Stimulated activated CD8-positive, alpha-beta memory T cell treated with anti-CD3 and anti-CD28 coated beads, Interleukin-12 subunit alpha, Interleukin-12 subunit beta, amount 100 ng/mL, for 4 hours (primary cell): Measurements from ENCODE around the gene SUPT3H.
"Not testable (repeated sequence)": the region's sequence is repeated elsewhere in the genome, so short reads cannot be mapped to it uniquely, and the experiment has no call there.

Source experiments
- DNase-seq: peaks from one replicate; pipeline ENCODE4 v3.0.0-alpha.2; 2020; ENCODE audit warnings: low read depth

The SUPT3H gene

GRCh38 chr6:45115696-45116095 lies 262.0 kb downstream of the SUPT3H start:
- DNase-seq: no peak

- no peak for DNase-seq
Observed at GRCh38 chr6:45112711-45113110, 265.0 kb downstream of the SUPT3H start.

GRCh38 chr6:45109551-45109950 lies 268.2 kb downstream of the SUPT3H start:
- no peak for DNase-seq

- DNase-seq: no peak
Observed at GRCh38 chr6:45105170-45105820, 272.4 kb downstream of the SUPT3H start.

- no peak for DNase-seq
Observed at GRCh38 chr6:45104429-45104828, 273.3 kb downstream of the SUPT3H start.

GRCh38 chr6:45098256-45098655 lies 279.5 kb downstream of the SUPT3H start:
- DNase-seq: no peak

- no peak for DNase-seq
Observed at GRCh38 chr6:45094831-45095230, 282.9 kb downstream of the SUPT3H start.

- DNase-seq: no peak
Observed at GRCh38 chr6:45092135-45092534, 285.6 kb downstream of the SUPT3H start.

- no peak for DNase-seq
Observed at GRCh38 chr6:45086360-45087084, 291.2 kb downstream of the SUPT3H start.

- no peak for DNase-seq
Observed at GRCh38 chr6:45084257-45084656, 293.5 kb downstream of the SUPT3H start.

GRCh38 chr6:45082091-45082490 lies 295.6 kb downstream of the SUPT3H start:
- DNase-seq: no peak

GRCh38 chr6:45081634-45082033 lies 296.1 kb downstream of the SUPT3H start:
- no peak for DNase-seq

GRCh38 chr6:45078432-45078831 lies 299.3 kb downstream of the SUPT3H start:
- no peak for DNase-seq

- no peak for DNase-seq
Observed at GRCh38 chr6:45076217-45076930, 301.4 kb downstream of the SUPT3H start.

GRCh38 chr6:45075246-45075645 lies 302.5 kb downstream of the SUPT3H start:
- DNase-seq: no peak

- DNase-seq: no peak
Observed at GRCh38 chr6:45074439-45074838, 303.3 kb downstream of the SUPT3H start.

GRCh38 chr6:45073771-45074170 lies 304.0 kb downstream of the SUPT3H start:
- no peak for DNase-seq

- DNase-seq: no peak
Observed at GRCh38 chr6:45072673-45073072, 305.1 kb downstream of the SUPT3H start.

- no peak for DNase-seq
Observed at GRCh38 chr6:45072016-45072415, 305.7 kb downstream of the SUPT3H start.

- no peak for DNase-seq
Observed at GRCh38 chr6:45069091-45069490, 308.6 kb downstream of the SUPT3H start.

GRCh38 chr6:45067446-45067845 lies 310.3 kb downstream of the SUPT3H start:
- DNase-seq: not testable (repeated sequence)

- DNase-seq: not testable (repeated sequence)
Observed at GRCh38 chr6:45062659-45063058, 315.1 kb downstream of the SUPT3H start.

GRCh38 chr6:45057711-45058110 lies 320.0 kb downstream of the SUPT3H start:
- DNase-seq: no peak
